GM21528 (cell line): Measurements from ENCODE around the gene PCED1A.

Source experiments
- ATAC-seq: cut with Tn5 transposase; IDR thresholded peaks from one replicate; pipeline ENCODE4 v1.9.1; 2021; ENCODE audit warnings: mild to moderate bottlenecking, moderate library complexity; ENCODE audit not compliant: unreplicated experiment, low FRiP score

Gene PCED1A, protein sequence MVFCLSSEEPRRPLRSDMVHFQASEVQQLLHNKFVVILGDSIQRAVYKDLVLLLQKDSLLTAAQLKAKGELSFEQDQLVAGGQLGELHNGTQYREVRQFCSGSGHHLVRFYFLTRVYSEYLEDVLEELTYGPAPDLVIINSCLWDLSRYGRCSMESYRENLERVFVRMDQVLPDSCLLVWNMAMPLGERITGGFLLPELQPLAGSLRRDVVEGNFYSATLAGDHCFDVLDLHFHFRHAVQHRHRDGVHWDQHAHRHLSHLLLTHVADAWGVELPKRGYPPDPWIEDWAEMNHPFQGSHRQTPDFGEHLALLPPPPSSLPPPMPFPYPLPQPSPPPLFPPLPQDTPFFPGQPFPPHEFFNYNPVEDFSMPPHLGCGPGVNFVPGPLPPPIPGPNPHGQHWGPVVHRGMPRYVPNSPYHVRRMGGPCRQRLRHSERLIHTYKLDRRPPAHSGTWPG

DNA sequence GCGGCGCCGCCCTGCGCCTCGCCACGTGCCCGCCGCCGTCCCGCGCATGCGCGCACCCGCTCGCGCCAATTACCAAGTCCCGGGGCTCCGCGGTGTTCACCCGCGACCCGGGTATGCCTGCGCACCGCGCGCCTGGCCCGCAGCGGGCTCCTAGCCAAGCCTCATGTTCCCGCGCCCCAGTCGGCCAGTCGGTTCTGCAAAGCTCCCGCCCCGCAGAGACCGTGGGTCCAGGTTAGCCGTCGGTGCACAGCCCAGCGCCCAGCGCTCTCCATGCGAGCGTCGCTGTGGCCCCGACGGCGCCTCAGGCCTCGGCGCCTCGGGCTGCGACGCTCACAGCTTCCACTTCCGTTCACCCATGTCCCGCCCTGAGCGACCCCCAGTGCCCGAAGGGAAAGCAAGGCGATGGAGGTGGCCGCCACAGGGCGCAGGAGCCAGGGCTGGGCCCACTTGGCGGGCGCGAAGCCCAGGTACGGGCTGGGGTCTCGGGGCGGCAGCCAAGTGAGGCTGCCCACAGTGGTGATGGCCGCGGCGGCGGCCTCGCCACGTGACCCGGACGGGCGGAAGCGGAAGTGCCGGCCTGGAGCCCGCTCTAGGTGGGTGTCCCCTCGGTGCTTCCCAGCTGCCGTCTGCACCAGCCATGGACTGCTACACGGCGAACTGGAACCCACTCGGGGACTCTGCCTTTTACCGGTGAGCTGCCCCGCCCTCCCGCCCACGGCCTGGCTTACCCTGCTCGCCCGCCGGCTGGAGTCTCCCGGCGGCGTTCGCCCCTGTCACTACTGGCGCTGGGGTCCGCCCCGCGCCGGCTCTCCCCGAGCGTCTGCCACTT lies at the start of gene PCED1A, which contains the start of gene VPS16:
TSS of gene PCED1A (minus strand) at position 518 of the 829 bp plus-strand sequence. CDS start 743 bp downstream, outside the sequence.
TSS of gene VPS16 (plus strand) at position 608 of the 829 bp plus-strand sequence. CDS start at position 638, 30 bp downstream.
- peak; percentile 97 for ATAC-seq

DNA sequence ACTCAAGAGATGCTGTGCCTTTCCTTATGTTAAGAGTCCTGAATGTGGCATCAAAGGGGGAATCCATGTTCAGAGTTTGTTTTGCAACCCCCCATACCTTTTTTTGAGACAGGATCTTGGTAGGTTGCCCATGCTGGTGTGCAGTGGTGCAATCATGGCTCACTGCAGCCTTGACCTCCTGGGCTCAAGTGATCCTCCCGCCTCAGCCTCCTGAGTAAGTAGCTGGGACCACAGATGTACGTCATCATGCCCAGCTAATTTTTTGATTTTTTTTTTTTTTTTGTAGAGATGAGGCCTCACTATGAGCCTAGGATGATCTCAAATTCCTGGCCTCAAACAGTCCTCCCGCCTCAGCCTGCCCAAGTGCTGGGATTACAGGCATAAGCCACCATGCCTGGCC lies 49.3 kb upstream of the PCED1A start:
- ATAC-seq, result no peak

DNA sequence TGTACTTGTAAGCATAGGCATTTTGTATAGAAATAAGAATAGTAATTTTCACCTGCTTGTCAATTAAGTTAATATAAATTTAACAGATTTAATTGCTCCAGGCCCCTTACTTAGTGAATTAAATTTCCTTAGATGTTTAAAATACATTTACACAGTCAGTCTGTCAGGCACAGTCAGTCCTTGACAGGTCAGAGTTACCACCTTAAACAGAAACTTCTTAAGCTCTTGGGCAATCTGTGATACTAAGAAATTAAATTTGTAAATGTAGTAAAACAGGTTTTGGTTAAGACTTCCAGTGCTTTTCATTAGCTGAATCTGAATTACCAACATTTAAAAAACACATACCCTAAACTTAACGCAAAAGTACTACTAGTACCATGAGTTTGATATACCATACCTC lies 48.8 kb upstream of the PCED1A start:
- ATAC-seq, result no peak

DNA sequence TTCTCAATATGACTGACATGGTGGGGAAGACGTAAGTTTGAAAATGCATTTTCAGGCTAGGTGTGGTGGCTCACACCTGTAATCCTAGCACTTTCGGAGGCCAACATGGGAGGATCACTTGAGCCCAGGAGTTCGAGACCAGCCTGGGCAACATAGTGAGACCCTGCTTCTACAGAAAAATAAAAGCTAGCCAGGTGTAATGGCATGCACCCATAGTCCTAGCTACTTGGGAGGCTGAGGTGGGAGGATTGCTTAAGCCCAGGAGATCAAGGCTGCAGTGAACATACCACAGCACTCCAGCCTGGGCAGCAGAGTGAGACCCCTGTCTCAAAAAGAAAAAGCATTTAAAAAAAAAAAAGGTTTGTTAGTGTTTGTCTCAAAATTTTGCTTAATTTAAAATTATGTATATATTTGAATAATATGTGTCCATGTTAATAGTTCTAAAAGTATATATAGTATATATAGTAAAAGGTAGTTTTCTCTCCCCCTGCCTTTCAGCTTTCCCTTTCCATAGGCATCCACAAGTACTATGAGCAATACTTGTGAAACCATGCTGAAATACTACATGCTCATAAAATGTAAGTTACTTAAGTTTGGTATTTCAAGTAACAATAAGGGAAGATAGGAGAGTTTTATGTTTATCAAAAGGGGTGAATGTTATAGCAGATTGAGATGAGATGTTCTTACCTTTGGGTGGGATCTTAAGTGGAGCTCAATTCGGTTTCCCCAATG lies 47.9 kb upstream of the PCED1A start:
- ATAC-seq, result no peak

DNA sequence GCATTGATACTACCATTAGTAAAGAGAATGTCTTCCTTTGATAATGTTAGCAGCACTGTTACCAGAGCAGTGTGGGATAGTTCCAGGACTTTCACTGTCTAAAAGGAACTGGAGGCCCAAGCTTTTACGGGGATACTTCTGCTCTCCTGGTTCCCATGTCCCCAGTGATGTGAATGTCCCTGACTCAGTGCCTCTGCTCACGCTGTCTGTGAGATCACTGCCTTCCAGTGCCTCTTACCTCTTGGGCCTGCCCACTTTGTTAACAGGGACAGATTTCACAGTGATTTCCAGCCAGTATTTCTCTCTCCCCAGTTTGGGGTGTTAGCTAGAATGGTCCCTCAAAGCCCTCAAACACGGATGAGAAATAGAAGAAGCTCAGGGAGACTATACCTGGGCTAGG lies 47.3 kb upstream of the PCED1A start:
- no peak for ATAC-seq

DNA sequence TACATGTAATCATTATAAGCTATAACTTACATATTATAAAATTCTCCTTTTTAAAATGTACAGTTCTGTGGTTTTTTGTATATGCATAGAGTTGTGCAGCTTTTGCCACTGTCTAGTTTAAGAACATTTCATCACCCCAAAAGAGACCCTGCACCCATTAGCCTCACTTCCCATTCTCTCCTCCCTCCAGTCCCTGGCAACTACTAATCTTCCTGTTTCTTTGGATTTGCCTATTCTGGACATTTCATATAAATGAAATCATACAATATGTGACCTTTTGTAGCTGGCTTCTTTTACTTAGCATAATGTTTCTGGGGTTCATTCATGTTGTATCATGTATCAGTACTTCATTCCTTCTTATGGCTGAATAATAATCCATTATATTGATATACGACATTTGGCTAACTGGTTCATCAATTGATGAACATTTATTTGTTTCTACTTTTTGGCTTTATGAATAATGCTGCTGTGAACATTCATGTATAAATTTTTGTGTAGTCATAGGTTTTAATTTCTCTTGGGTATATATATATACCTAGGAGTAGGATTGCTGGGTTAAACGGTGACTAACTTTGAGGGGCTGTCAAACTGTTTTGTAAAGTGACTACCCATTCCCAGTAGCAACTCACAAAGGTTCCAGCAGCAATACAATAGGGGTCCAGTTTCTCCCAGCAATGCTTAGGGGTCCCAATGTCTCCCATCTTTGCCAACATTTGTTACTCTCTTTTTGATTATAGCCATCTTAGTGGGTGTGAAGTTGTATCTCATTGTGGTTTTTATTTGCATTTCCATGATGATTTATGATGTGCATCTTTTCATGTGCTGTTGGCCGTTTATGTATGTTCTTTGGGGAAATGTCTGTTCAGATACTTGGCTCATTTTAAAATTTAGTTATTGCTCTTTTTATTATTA lies 43.5 kb upstream of the PCED1A start:
- ATAC-seq, result no peak

DNA sequence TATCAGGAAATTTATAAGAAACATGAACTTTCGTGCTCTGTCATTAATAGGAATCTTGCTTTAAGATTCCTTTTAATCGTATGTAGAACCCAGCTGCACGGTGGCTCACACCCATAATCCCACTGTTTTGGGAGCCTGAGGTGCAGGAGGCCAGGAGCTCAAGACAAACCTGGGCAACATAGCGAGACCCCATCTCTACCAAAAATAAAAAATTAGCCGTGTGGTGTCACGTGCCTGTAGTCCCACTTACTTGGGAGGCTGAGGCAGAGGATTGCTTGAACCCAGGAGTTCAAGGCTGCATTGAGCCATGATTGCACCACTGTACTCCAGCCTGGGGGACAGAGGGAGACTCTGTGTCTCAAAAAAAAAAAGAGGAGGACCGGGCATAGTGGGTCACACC lies 40.2 kb upstream of the PCED1A start:
- no peak for ATAC-seq

DNA sequence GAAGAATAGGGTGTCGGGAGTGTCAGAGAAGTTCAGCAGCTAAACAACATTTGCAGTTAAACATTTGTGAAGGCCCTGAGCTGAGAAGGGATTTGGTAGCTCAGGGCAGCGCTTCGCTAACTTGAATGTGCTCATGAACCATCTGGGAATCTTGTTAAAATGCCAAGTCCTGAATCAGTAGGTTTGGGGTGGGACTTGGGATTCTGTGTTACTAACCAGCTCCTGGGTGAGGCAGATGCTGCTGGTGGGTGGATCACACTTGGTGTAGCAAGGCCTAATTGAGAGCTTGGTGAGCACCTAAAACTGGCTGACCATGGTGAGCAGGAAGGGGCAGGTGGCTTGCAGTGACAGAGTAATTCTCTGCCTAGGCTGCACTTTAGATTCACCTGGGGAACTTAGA lies 38.7 kb upstream of the PCED1A start:
- ATAC-seq, result no peak

DNA sequence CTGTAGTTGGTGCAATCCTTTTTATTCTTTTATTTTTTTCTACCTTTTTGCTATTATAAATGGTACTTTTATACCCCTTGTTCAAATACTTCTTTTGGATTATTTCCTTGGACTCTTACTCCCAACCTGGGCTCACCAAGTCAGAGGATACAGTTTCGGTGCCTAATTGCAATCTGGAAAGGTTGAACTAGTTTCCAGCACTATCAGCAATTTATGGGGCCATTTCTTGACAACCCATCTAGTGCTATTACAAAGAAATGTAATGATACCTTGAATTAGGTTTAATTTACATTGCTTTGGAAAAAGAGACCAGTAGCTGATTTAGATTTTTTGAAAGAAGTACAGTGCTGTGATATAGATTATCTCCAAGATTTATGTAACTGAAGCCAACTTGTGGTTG lies 38.1 kb upstream of the PCED1A start:
- no peak for ATAC-seq

DNA sequence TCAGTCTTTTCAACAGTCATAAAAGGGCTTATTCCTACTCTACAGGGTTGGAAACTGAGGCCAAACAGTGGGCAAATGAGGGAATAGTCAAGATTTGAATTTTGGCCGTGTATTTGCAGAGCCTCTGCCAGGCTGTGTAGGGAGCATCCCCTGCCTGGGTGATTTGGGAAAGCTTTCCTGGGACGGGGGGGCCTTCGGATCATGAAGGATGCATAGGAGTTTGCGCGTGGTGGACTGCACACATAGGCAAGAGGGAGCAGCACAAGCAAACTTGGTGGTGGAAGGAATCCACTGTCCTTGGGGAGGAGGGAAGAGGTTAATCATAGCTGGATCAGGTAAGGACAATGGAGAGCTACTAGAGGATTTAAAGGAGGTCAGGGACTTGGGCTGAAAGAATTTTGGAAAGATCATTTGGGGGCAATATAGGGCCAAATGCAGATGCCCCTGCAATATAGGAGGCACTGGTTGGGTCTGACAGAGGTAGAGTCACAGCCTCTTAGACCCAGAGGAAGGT lies 35.3 kb upstream of the PCED1A start:
- no peak for ATAC-seq

DNA sequence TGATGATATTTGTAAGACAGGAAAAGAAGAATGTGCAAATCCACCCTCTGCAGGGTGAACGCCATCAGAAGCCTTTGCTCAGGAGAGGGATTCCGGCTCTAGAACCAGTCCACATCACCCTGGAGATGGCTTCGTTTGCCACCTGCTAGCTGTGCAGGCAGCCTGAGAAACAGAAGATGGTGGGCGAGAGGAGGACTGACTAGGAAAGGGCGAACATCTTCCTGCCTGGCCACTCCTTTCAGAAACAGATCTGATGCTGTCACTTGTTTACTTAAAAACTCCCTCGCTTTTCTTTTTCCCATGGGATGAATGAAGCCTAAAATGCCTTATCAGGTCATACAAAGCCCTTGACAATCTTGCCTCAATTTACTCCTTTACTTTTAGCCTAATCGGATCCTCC lies 34.0 kb upstream of the PCED1A start:
- no peak for ATAC-seq

DNA sequence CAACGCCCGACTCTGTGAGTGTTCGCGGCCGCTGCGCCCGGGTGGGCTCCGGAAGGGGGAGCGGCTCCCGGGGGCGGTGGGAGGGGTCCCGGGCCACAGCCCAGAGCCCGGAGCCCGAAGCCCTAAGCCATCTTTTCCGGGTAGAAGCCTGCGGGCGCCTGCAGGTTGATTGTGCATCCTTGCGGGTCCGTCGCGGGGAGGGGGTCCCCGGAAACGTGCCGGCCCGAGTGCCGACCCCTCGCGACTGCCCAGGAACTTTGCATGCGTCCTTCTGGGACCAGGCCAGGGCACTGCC lies 33.2 kb upstream of the PCED1A start:
- no peak for ATAC-seq

DNA sequence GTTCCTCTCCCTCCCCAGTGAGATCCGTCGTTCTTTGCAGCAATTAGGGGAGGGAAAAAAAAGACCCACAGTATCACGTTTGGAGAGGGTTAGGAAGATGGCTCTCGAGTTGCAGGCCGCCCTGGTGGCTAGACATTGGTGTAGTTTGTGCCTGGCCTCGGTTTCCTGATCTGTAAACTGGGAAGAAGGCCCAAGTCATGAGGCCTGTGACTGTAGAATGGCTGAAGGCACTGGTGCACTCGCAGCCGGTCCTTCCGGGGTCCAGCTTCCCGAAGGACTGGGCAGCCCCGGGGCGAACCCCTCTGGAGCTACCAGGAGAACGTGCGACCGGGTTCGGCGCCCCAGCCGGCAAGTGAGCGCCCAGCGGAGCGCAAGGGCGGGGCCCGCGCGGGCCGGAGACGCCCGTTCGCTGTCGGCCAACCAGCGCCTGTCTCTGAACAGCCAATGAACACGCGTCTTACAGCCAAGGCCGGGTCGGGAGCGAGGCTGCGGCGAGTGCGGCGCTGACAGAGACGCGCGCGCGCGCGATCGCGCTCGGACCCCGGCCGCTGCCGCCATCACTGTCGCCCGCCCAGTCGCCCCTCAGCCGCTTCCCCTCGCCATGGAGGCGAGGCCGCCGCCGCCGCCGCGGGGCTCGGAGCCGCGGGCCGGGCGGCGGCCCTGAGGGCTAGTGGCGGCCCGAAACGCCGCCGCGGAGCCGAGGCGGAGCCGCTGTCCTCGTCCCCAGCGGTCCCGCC lies 32.7 kb upstream of the PCED1A start, which contains the start of gene PTPRA:
TSS of gene PTPRA (plus strand) at position 472 of the 737 bp plus-strand sequence. CDS start 90,797 bp downstream, outside the sequence.
- ATAC-seq, result peak; percentile 91

DNA sequence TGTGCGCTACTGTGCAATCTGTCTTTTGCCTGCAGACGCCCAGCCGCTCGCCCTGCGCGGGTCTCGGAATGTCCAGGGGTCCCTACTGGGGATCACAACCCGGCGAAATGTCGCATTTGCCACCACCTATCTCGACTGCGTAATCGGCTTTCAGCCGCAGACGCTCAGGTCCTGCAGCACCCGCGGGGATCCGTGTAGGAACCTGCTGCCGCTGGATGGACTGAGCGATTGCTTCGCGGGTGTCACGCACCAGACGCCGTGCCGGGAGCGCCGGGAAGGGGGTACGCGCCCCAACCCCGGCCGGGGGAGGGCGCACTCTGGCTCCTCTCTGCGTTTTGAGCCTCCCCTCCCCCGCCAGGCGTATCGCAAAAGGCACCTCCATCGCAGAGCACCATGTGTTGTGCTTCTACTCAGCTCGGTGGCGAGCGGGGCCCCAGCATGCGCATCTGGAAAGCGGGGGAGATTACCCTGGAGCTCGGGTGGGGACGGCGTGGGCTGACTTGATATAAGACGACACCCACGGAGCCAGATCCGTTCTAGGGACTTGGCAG lies 32.1 kb upstream of the PCED1A start:
- peak; percentile 19 for ATAC-seq

DNA sequence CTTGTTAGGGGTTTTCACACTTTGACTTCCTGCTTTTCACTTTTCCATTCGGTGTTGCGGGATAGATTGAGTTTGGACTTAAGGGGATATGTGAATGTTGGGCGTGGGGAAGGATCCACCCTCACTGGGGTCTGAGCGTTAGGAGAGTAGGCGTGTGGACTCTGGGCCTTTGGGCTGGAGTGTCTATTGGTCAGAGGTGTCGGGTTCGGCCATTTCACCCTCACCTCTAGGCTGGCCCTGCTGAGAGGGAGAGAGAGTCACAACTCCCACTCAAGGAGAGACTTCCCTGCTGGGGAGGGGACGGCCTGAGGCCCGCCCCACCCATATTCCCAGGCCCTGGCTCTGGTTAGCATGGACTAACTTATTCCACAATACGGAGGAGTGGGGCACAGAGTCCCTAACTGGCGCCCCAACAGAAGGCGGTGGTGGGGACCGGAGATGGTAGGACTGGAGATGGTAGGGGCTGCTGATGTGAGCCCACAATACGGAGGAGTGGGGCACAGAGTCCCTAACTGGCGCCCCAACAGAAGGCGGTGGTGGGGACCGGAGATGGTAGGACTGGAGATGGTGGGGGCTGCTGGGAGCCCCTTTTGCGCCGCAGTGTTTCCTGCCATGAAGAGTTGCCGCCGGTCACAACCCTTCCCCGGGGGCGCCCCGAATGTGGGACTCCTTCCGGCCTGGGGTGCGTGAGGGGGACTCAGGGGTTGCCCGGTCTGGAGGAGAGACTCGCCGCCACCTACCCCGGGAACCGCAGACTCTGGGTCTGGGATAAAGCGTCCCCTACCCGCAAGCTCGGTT lies 31.4 kb upstream of the PCED1A start:
- ATAC-seq, result peak; percentile 3

DNA sequence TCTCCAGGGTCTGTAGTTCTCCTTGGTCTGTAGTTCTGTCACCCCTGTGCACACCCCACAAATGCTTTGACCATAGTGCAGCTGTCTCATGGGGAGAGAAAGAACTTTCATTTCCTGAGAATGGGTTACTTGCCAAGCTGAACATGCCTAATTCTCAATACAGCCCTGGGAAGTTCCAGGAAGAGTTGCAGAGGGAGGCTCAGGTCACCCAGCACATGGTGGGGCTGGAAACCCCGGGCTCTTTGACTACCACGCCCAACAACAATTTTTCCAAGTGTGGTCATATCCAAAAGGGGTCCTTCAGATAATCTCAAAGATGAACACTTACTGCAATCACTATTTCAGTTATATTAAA lies 30.6 kb upstream of the PCED1A start:
- no peak for ATAC-seq

DNA sequence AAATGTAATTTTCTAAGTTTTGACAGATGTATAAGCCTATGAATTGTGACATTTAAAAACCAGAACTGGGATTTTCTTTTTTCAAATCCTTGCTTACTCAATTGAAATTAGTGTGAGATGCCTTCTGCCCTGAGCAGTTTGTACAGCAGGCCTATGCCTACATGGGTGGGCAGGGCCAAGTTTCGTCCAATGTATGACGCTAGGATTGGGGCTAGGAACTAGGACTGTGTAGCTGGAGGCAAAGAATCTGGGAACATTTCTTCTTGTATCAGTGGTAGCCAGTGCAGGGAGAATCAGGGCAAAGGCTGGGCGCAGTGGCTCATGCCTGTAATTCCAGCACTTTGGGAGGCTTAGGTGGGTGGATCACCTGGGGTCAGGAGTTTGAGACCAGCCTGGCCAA lies 28.9 kb upstream of the PCED1A start:
- ATAC-seq, result no peak
